ENCODE data around the gene SAXO2.
"Not testable (repeated sequence)": the region's sequence is repeated elsewhere in the genome, so short reads cannot be mapped to it uniquely, and the experiment has no call there.

The SAXO2 gene

DNA sequence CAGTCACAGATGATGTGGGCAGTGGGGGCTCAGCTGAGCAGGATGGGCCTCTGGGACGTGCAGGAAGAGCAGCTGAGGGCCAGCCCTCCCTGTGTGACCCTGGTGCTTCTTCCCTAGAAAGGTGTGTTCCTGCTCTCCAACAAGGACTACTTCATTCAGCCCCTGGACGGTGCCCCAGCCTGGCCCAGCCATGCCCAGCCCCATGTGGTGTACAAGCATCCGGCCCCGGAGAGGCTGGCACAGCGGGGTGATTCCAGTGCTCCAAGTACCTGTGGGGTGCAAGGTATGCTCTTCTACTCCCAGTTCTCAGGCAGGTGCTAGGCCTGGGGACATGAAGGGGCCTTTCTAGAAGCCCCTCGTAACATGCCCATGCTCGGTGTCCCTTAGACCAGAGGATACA is 38.3 kb downstream of the SAXO2 start:
- H3K9ac ChIP-seq (ENCODE audit: low read depth, low read length), result no peak overlapping the region
- no peaks in the 10 kb centered on the region for H3K36me3 ChIP-seq (ENCODE audit: insufficient read depth, low read length)
- no peaks in the 10 kb centered on the region for H3K4me1 ChIP-seq (ENCODE audit: insufficient read depth, low read length)
- H3K9me3 ChIP-seq (ENCODE audit: control insufficient read depth, insufficient read depth, low read length), result no peaks in the 10 kb centered on the region

DNA sequence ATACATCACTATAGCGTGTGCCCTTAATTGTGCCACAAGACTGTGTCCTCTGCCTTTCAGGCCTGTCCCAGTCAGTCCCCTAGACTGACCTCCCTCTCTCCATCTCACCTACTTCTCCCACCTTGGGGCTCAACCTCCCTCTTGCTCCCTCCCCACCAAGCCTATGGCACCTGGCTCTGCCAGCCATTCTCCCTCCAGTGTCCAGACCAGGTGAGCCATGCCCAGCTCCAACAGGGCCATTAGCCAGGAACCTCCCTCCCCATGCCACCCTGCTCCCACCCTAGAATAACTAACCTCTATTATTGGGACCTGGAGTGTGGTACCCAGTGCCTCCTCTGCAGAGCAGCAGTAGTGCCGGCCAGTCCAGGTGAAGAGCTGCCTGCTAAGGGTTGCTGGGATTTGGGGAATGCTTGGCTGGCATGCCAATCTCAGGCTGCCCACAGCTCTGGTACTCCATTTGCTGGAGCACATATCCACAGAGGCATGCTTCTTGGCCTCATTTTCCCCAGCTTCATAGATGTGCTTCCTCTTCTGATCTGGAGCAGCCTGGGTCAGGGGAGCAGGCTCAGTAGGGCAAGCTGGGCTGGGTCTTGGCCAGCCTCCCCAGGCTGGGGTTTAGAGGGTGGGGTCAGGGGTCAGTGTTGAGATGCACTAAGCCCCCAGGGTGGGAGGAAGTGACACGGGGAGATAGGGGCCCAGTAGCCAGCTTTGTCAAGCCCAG is 38.8 kb downstream of the SAXO2 start:
- Histone ChIP-seq H3K9ac (ENCODE audit: low read depth, low read length) (no peak overlapping the region), H3K4me1 (ENCODE audit: insufficient read depth, low read length) (no peaks in the 10 kb centered on the region), H3K9me3 (ENCODE audit: control insufficient read depth, insufficient read depth, low read length) (no peaks in the 10 kb centered on the region), H3K36me3 (ENCODE audit: insufficient read depth, low read length) (no peaks in the 10 kb centered on the region)

DNA sequence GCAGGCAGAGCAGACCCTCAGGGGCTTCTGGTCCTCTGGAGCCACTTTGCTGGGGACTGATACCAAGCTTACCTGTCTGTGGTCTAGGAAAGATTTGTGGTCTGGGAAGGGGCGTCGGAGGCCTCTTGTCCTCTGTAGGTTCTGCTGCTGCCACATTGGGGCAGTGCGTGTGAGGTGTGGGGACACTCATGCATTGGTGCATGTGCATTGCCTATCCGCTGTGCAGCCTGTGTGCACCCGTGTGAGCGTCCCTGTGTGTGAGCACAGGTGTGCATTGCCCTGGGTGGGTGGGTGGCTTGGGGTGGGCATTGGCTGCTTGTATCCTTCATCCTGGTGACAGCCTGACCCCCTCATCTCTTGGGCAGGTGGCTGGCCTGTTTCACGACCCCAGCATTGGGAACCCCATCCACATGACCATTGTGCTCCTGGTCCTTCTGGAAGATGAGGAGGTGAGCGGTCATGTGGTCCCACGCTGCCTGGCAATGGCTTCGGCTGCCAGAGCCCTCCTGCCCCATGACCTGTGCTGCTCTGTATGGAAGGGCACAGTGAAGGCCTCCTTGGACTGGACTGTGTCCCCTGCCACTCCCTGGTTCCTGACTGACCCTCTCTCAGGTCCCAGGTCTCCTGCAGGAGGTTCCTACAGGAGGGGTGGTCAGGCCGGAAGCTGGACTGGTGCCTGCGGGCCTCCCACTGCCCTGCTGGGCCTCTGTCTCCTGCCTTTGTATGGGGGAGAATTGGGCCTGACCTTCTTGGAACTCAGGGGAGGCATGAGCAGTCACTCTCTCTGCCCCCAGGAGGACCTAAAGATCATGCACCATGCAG is 41.5 kb downstream of the SAXO2 start:
- Histone ChIP-seq H3K9me3 (ENCODE audit: control insufficient read depth, insufficient read depth, low read length) (no peaks in the 10 kb centered on the region), H3K4me1 (ENCODE audit: insufficient read depth, low read length) (no peaks in the 10 kb centered on the region), H3K9ac (ENCODE audit: low read depth, low read length) (no peak overlapping the region), H3K36me3 (ENCODE audit: insufficient read depth, low read length) (no peaks in the 10 kb centered on the region)

DNA sequence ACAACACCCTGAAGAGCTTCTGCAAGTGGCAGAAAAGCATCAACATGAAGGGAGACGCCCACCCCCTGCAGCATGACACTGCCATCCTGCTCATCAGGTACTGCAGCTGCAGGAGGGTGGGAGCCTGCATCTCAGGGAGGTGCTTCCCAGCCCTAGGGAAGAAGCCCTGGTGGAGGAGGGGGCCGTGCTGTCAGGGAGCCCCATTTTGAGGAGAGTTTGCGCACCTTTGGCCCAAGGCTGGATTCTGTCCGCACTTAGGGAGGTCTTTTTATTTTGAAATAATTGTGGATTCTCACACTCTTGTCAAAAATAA is 42.1 kb downstream of the SAXO2 start:
- H3K36me3 ChIP-seq (ENCODE audit: insufficient read depth, low read length), result no peaks in the 10 kb centered on the region
- no peaks in the 10 kb centered on the region for H3K9me3 ChIP-seq (ENCODE audit: control insufficient read depth, insufficient read depth, low read length)
- no peak overlapping the region for H3K9ac ChIP-seq (ENCODE audit: low read depth, low read length)
- H3K4me1 ChIP-seq (ENCODE audit: insufficient read depth, low read length), result no peaks in the 10 kb centered on the region

DNA sequence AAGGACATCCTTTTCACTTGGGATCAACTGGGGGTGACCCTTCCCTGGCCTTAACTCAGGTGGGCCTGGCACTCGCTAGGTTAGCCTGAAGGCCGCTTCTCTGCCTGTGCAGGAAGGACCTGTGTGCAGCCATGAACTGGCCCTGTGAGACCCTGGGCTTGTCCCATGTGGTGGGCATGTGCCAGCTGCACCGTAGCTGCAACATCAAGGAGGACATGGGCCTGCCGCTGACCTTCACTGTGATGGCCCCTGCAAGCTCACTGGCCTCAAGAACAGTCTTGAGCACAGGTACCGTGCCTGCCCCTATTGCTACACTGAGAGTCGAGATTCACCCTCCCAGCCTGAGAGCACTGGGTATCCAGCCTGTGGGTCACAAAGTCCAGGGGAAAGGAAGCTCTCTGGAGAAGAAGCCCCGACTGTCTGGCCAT is 43.0 kb downstream of the SAXO2 start:
- no peaks in the 10 kb centered on the region for H3K4me1 ChIP-seq (ENCODE audit: insufficient read depth, low read length)
- no peaks in the 10 kb centered on the region for H3K9me3 ChIP-seq (ENCODE audit: control insufficient read depth, insufficient read depth, low read length)
- no peak overlapping the region for H3K9ac ChIP-seq (ENCODE audit: low read depth, low read length)
- H3K36me3 ChIP-seq (ENCODE audit: insufficient read depth, low read length), result no peaks in the 10 kb centered on the region

DNA sequence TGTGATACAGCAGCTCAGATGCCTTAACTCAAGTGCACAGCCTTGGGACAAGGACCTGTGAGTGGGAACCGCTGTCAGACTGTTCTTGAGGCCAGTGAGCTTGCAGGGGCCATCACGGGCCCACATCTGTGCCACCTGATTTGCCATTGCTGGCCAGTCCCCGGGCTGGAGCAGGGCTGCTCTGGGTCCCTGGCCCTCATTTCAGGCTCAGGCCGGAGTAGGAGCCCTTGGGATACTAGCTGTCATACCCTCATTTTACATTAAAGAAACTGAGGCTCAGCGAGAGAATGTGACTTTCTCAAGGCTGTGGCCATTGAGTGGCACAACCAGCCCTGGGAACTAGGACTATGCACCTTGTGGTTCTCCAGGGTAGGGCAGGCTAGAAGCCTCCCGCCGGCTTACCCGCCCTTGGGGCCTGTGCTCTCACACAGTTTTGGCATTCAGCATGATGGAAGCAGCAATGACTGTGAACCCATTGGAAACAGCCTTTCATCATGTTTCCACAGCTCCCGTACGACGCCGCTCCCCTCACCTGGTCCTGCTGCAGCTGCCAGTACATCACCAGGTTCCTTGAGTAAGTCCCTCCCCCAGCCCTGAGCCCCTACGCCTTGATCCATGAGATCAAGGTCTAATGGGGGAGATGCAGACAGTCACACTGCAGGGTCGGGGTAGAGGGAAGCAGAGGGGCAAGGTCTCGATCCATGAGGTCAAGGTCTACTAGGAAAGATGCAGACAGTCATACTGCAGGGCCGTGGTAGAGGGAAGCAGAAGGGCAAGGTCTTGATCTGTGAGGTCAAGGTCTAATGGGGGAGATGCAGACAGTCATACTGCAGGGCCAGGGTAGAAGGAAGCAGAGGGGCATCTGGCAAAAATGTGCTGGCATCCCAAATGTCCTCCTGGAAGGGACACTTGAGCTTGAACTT is 44.4 kb downstream of the SAXO2 start:
- H3K9me3 ChIP-seq (ENCODE audit: control insufficient read depth, insufficient read depth, low read length), result no peaks in the 10 kb centered on the region
- H3K4me1 ChIP-seq (ENCODE audit: insufficient read depth, low read length), result no peaks in the 10 kb centered on the region
- no peak overlapping the region for H3K9ac ChIP-seq (ENCODE audit: low read depth, low read length)
- no peaks in the 10 kb centered on the region for H3K36me3 ChIP-seq (ENCODE audit: insufficient read depth, low read length)

DNA sequence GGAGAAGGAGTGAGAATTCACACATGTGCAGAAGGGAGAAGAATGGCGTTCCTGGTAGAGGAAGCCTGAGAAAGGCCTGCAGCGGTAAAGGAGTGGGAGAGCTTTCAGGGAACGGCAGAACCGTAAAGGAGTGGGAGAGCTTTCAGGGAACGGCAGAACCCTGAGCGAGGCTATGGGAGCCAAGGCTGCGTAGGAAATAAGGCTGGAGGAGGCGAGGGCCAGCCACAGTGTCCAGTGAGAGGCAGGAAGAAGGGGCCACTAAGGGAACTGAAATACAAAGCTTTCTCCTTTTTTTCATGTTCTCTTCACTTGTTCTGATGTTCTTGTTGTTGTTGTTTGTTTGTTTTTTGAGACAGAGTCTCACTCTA is 45.1 kb downstream of the SAXO2 start:
- Histone ChIP-seq H3K9ac (ENCODE audit: low read depth, low read length) (no peak overlapping the region), H3K36me3 (ENCODE audit: insufficient read depth, low read length) (no peaks in the 10 kb centered on the region), H3K4me1 (ENCODE audit: insufficient read depth, low read length) (no peaks in the 10 kb centered on the region), H3K9me3 (ENCODE audit: control insufficient read depth, insufficient read depth, low read length) (no peaks in the 10 kb centered on the region)

DNA sequence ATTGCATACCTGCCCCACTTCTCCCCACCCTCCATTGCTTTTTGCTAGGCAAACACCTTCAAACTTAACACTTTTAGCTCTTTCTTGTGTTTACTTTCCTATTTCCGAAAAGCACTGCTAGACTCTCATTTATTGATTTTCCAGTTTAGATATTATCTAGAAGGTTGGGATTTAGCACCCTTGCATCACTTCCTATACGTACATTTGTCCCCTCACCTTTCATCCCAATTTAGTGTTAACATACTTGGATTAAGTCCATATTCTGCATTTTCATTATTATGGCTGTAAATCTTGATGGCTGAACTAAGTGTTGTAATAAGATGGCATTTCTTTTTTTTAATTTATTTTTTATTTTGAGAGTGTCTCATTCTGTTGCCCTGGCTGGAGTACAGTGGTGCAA is 47.2 kb downstream of the SAXO2 start:
- Histone ChIP-seq H3K9ac (ENCODE audit: low read depth, low read length) (no peak overlapping the region), H3K36me3 (ENCODE audit: insufficient read depth, low read length) (no peaks in the 10 kb centered on the region), H3K9me3 (ENCODE audit: control insufficient read depth, insufficient read depth, low read length) (no peaks in the 10 kb centered on the region), H3K4me1 (ENCODE audit: insufficient read depth, low read length) (no peaks in the 10 kb centered on the region)

DNA sequence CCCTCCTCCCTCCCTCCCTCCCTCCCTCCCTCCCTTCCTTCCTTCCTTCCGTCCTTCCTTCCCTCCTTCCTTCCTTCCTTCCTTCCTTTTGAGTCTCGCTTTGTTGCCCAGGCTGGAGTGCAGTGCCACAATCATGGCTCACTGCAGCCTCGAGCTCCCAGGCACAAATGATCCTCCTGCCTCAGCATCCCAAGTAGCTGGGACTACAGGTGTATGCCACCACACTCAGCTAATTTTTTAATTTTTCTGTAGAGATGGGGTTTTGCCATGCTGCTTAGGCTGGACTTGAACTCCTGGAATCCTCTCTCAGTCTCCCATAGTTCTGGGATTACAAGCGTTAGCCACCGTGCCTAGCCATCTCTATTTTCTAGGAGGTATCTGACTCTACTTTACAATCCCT is 48.7 kb downstream of the SAXO2 start:
- not testable (repeated sequence) for H3K4me1 ChIP-seq (ENCODE audit: insufficient read depth, low read length); H3K36me3 ChIP-seq (ENCODE audit: insufficient read depth, low read length); H3K9ac ChIP-seq (ENCODE audit: low read depth, low read length); H3K9me3 ChIP-seq (ENCODE audit: control insufficient read depth, insufficient read depth, low read length)

DNA sequence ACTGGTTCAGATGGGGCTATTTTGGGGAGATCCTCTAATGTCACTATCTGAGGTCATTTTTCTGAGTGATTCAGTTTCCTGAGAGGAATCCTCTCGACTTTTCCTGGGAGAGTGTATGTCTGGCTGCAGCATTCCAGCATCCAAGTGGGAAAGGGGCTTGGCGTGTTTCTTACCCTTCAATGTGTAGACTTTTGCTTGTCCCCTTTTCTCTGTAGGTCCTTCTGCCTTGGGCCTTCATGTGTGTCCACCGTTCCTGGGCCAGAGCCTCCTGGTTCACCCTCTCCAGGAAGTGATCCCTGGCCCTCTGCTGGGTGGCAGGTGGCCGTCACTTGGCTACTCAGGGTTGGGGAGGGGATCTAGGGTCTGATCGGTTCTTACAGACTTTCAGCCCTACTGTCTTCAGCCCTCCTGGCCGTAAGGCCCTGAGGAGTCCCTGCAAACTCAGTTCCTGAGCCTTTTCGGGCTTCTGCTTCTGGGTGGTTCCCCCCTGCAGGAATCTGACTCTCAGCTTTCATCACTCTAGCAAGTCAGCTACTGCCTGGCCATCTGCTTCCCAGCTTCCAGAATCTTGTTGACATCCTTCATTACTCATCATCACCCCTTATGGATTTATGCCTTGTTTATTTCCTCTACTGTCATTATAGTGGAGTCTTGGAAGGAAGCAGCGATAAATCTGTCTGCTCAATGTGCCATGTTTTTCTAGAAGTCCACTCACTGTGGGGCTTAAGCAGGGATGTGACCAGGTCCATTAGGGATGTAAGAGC is 50.1 kb downstream of the SAXO2 start:
- no peaks in the 10 kb centered on the region for H3K36me3 ChIP-seq (ENCODE audit: insufficient read depth, low read length)
- no peaks in the 10 kb centered on the region for H3K9me3 ChIP-seq (ENCODE audit: control insufficient read depth, insufficient read depth, low read length)
- H3K4me1 ChIP-seq (ENCODE audit: insufficient read depth, low read length), result no peaks in the 10 kb centered on the region
- H3K9ac ChIP-seq (ENCODE audit: low read depth, low read length), result no peak overlapping the region

DNA sequence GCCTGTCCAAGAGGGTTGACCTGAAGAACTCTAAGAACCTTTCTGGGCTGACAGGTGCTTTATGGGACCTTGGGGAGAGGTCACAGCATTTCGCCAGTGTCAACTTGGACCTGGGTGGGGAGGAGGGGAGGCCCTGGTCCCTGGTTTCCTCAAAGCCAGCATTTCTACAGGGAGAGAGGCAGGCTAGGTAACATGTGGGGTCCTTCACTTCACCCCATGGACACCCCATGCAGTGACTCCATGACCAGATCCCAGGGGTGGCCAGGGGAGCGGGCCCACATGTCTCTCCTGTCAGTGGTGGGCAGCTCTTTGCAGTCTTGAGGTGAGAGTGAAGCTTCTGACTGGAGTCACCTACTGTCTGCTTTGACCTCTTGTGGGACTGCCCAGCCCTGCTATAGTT is 50.8 kb downstream of the SAXO2 start:
- Histone ChIP-seq H3K36me3 (ENCODE audit: insufficient read depth, low read length) (no peaks in the 10 kb centered on the region), H3K9me3 (ENCODE audit: control insufficient read depth, insufficient read depth, low read length) (no peaks in the 10 kb centered on the region), H3K9ac (ENCODE audit: low read depth, low read length) (no peak overlapping the region), H3K4me1 (ENCODE audit: insufficient read depth, low read length) (no peaks in the 10 kb centered on the region)

DNA sequence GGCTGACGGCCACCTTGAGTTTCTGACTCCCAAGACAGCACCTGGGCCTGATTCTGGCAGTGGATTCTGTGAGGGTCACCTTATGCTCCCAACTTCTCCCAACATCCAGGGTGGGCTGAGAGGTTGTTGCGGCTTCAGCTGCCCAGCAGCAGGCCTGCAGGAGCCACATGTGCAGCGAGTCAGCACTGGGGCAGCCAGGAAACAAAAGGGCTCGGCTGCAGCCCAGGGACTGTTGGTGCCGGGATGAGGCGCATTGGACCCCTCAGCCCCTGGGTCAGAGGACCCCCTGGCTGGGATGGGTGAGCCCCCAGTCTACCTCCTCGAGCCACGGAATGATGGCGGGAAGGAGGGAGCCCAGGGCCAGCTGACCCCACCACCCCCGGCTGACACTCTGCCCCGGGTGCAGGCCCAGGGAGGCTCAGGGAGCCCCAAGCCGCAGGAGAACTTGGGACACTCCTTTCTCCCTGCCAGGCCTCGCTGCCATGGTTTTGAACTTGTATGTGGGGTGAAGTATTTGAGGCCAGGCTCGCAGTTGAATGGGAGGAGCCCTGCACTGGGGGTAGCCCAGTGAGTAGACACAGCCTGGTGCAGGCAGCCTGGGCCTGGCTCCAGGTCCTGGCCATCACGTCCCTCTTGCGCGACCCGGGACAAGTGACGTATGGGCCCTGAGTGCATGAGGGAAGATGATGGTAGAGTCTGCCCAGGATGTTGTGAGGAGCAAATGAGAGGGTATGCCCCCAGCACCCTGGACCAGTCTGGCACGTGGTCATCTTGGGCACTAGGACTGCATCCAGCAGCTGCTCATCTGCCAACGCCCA is 51.5 kb downstream of the SAXO2 start:
- H3K9ac ChIP-seq (ENCODE audit: low read depth, low read length); H3K4me1 ChIP-seq (ENCODE audit: insufficient read depth, low read length); H3K9me3 ChIP-seq (ENCODE audit: control insufficient read depth, insufficient read depth, low read length); H3K36me3 ChIP-seq (ENCODE audit: insufficient read depth, low read length): not testable (repeated sequence)

DNA sequence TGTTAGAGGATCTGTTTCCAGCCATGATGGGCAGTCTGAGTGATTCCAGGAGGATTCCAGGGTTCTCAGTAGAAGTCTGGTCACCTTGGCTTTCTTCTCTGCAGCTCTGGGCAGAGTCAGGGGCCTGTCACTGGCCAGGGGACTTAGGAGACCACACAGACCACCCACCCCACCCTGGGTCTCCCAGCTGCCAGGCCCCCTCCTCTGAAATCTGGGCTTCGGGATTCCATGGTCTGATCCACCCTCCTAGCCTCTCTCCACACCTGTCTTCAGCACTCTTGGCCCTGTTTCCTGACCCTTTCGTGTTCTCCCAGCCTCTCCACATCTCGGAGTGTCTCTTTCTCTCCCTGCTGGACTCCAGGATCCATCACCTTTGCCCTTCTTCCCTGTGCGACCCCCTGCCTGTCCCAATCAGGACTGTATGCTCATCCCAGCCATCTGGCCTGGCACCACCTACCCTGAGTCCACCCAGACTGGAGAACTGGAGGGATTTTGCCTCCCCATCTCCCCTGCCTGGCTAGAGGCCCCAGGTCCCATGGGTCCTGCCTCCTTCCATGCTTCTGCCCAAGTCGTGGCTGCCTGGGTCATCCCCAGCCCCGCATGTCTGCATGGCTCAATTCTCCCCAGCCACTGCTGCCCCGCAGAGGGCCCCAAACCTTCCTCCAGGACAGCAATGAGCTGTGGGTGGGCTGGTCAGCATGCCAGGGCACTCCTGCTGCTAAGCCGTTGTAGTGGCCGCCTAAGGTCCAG is 52.3 kb downstream of the SAXO2 start:
- H3K9me3 ChIP-seq (ENCODE audit: control insufficient read depth, insufficient read depth, low read length), result no peaks in the 10 kb centered on the region

More for the DNA sequence above, 52.3 kb downstream of the SAXO2 start:
- Histone ChIP-seq H3K4me1 (ENCODE audit: insufficient read depth, low read length) (no peaks in the 10 kb centered on the region), H3K9ac (ENCODE audit: low read depth, low read length) (no peak overlapping the region), H3K36me3 (ENCODE audit: insufficient read depth, low read length) (no peaks in the 10 kb centered on the region)

All from ES-I3 (cell line).